IMR-90 (cell line): ENCODE results near the gene MYORG. TPM values are rescaled to one million over a fixed set of nuclear protein-coding genes. Genes with fewer than 3 reads are reported as not detected.

Source experiments
- ATAC-seq: fragments of 200-7000 bp; cut with Tn5 transposase; 2 replicates; pipeline ENCODE4 v1.9.1; 2020; ENCODE audit warnings: low read depth, mild to moderate bottlenecking, moderate library complexity
- BruUV-seq: library from RNA; stranded (reverse); fragments of 400-500 nt; replicated peaks from 2 replicates; lab custom pipeline; 2021; lab: Mats Ljungman, UMichigan
- CTCF ChIA-PET: fragments of 300-600 bp; formaldehyde crosslinking; extraction: SDS; loops from one replicate; lab custom pipeline; 2021; ENCODE audit warnings: antibody characterized with exemption; lab: Yijun Ruan, JAX
- POLR2A ChIA-PET: fragments of 300-600 bp; sonication (Branson Sonifier 250); formaldehyde crosslinking; loops from one replicate; lab custom pipeline; 2022; ENCODE audit warnings: antibody characterized with exemption; ENCODE audit not compliant: unreplicated experiment; lab: Charles Lee
- DNase-seq: peaks from one replicate; pipeline ENCODE4 v3.0.0; 2013
- H2AFZ ChIP-seq: replicated peaks from 2 replicates; pipeline ENCODE3; 2013; ENCODE audit warnings: low read length, mild to moderate bottlenecking; ENCODE audit not compliant: poor library complexity
- H2AK5ac ChIP-seq: 2 replicates; pipeline ENCODE4 v1.6.1; 2013; ENCODE audit warnings: low read depth, low read length, inconsistent platforms
- H2AK9ac ChIP-seq: replicated peaks from 2 replicates; pipeline ENCODE3; 2013; ENCODE audit warnings: mild to moderate bottlenecking, low read depth, low read length, moderate library complexity; ENCODE audit not compliant: poor library complexity
- H2BK120ac ChIP-seq: 2 replicates; pipeline ENCODE4 v1.6.1; 2013; ENCODE audit warnings: low read depth, low read length, inconsistent platforms
- H2BK15ac ChIP-seq: 3 replicates; pipeline ENCODE4 v1.6.1; 2013; ENCODE audit warnings: low read depth, low read length, inconsistent platforms
- H2BK20ac ChIP-seq: 2 replicates; pipeline ENCODE4 v1.6.1; 2013; ENCODE audit warnings: low read depth, mild to moderate bottlenecking, inconsistent platforms, low read length, moderate library complexity
- H2BK5ac ChIP-seq: 2 replicates; pipeline ENCODE4 v1.6.1; 2013; ENCODE audit warnings: mild to moderate bottlenecking, low read depth, low read length, inconsistent platforms; ENCODE audit not compliant: poor library complexity, severe bottlenecking
- H3K14ac ChIP-seq: replicated peaks from 2 replicates; pipeline ENCODE4 v1.6.1; 2013; ENCODE audit warnings: low read depth, low read length, inconsistent platforms
- H3K18ac ChIP-seq: 2 replicates; pipeline ENCODE4 v1.6.1; 2013; ENCODE audit warnings: low read depth, low read length, control low read depth
- H3K23ac ChIP-seq: 2 replicates; pipeline ENCODE4 v1.6.1; 2013; ENCODE audit warnings: low read depth, low read length, inconsistent platforms
- H3K27ac ChIP-seq: 2 replicates; pipeline ENCODE4 v1.5.1; 2013; ENCODE audit warnings: mild to moderate bottlenecking, control low read depth, low read length; ENCODE audit not compliant: insufficient read depth
- H3K27me3 ChIP-seq: 2 replicates; pipeline ENCODE4 v1.6.1; 2013; ENCODE audit warnings: low read length; ENCODE audit not compliant: control insufficient read depth, insufficient read depth
- H3K36me3 ChIP-seq: 2 replicates; pipeline ENCODE4 v1.6.1; 2013; ENCODE audit warnings: low read length, mixed read lengths; ENCODE audit not compliant: control insufficient read depth, insufficient read depth
- H3K4ac ChIP-seq: 2 replicates; pipeline ENCODE4 v1.6.1; 2013; ENCODE audit warnings: low read depth, low read length, inconsistent platforms
- H3K4me1 ChIP-seq: 2 replicates; pipeline ENCODE4 v1.6.1; 2013; ENCODE audit warnings: low read length, mixed read lengths; ENCODE audit not compliant: control insufficient read depth, insufficient read depth
- H3K4me2 ChIP-seq: 2 replicates; pipeline ENCODE4 v1.6.1; 2013; ENCODE audit warnings: low read depth, mild to moderate bottlenecking, control low read depth, low read length, moderate library complexity
- H3K4me3 ChIP-seq: 2 replicates; pipeline ENCODE4 v1.5.1; 2013; ENCODE audit warnings: low read depth, mild to moderate bottlenecking, control low read depth, low read length, moderate library complexity; ENCODE audit not compliant: insufficient read depth
- H3K56ac ChIP-seq: 2 replicates; pipeline ENCODE4 v1.6.1; 2013; ENCODE audit warnings: low read length, inconsistent platforms; ENCODE audit not compliant: insufficient read depth; ENCODE audit errors: extremely low read depth
- H3K79me1 ChIP-seq, 2 experiments: 2 replicates each; pipeline ENCODE4 v1.6.1; 2013; ENCODE audit warnings: low read length in 2 of 2, inconsistent platforms in 1 of 2, low read depth in 1 of 2
- H3K9ac ChIP-seq: 2 replicates; pipeline ENCODE4 v1.6.1; 2013; ENCODE audit warnings: low read depth, low read length, control low read depth
- H3K9me1 ChIP-seq: 2 replicates; pipeline ENCODE4 v1.6.1; 2013; ENCODE audit warnings: low read length, inconsistent platforms; ENCODE audit not compliant: insufficient read depth
- H3K9me3 ChIP-seq: 2 replicates; pipeline ENCODE4 v1.6.1; 2013; ENCODE audit warnings: low read length; ENCODE audit not compliant: control insufficient read depth, insufficient read depth
- H4K20me1 ChIP-seq: 2 replicates; pipeline ENCODE4 v1.6.1; 2013; ENCODE audit warnings: low read length, inconsistent platforms; ENCODE audit not compliant: insufficient read depth
- H4K5ac ChIP-seq: 2 replicates; pipeline ENCODE4 v1.6.1; 2013; ENCODE audit warnings: mild to moderate bottlenecking, low read depth, low read length, control low read depth
- H4K8ac ChIP-seq, 2 experiments: 2 replicates each; pipeline ENCODE4 v1.6.1; 2013; ENCODE audit warnings: low read depth in 2 of 2, low read length in 2 of 2, control low read depth in 1 of 2, inconsistent platforms in 1 of 2
- H4K91ac ChIP-seq: 2 replicates; pipeline ENCODE4 v1.6.1; 2013; ENCODE audit warnings: low read depth, low read length, inconsistent platforms; ENCODE audit not compliant: insufficient read depth
- BHLHE40 ChIP-seq: fragments of 150-350 bp; IDR thresholded peaks from 2 replicates; pipeline ENCODE4 v1.6.1; 2016; ENCODE audit warnings: mild to moderate bottlenecking, low read depth, low read length
- CEBPB ChIP-seq: IDR thresholded peaks from 2 replicates; pipeline ENCODE4 v1.6.1; 2012; ENCODE audit warnings: low read depth, low read length, improper control_type of control experiment
- CHD1 ChIP-seq: IDR thresholded peaks from 2 replicates; pipeline ENCODE4 v1.6.1; 2012; ENCODE audit warnings: low read depth, low read length, improper control_type of control experiment
- FOS ChIP-seq: fragments of 150-350 bp; IDR thresholded peaks from 2 replicates; pipeline ENCODE4 v1.6.1; 2016; ENCODE audit warnings: low read depth, low read length
- MAFK ChIP-seq: IDR thresholded peaks from 2 replicates; pipeline ENCODE4 v1.6.1; 2012; ENCODE audit warnings: low read depth, low read length, improper control_type of control experiment
- MAZ ChIP-seq: IDR thresholded peaks from 2 replicates; pipeline ENCODE4 v1.6.1; 2012; ENCODE audit warnings: low read depth, mild to moderate bottlenecking, low read length, improper control_type of control experiment, moderate library complexity, borderline replicate concordance
- MXI1 ChIP-seq: IDR thresholded peaks from 2 replicates; pipeline ENCODE4 v1.6.1; 2012; ENCODE audit warnings: low read depth, mild to moderate bottlenecking, low read length, moderate library complexity, borderline replicate concordance
- NFE2L2 ChIP-seq: fragments of 150-350 bp; IDR thresholded peaks from 2 replicates; pipeline ENCODE4 v1.6.1; 2016; ENCODE audit warnings: low read depth, mild to moderate bottlenecking, low read length
- POLR2A ChIP-seq: IDR thresholded peaks from 2 replicates; pipeline ENCODE4 v1.6.1; 2012; ENCODE audit warnings: mild to moderate bottlenecking, low read depth, low read length
- RAD21 ChIP-seq: IDR thresholded peaks from 2 replicates; pipeline ENCODE4 v1.6.1; 2012; ENCODE audit warnings: low read length, improper control_type of control experiment
- RCOR1 ChIP-seq: IDR thresholded peaks from 2 replicates; pipeline ENCODE4 v1.6.1; 2012; ENCODE audit warnings: mild to moderate bottlenecking, low read length, improper control_type of control experiment; ENCODE audit not compliant: insufficient replicate concordance
- RFX5 ChIP-seq: IDR thresholded peaks from 2 replicates; pipeline ENCODE4 v1.8.0; 2012; ENCODE audit warnings: low read depth, mild to moderate bottlenecking, low read length, moderate library complexity
- SMC3 ChIP-seq: fragments of 150-350 bp; IDR thresholded peaks from 2 replicates; pipeline ENCODE4 v1.6.1; 2016; ENCODE audit warnings: low read depth, mild to moderate bottlenecking, antibody characterized with exemption, low read length, moderate library complexity
- WGBS, 2 experiments: methylation state at CpG; one replicate each; pipeline versions ENCODE4 v1.1.5 to v1.1.7; 2013; ENCODE audit warnings: missing lambda C conversion rate in 2 of 2; ENCODE audit not compliant: insufficient read length in 1 of 2; ENCODE audit errors: extremely low coverage in 2 of 2; 5-methylcytosine and 5-hydroxymethylcytosine counted together
- dilution Hi-C: fragments of 300-500 bp; cut with HindIII; formaldehyde crosslinking; loops from one replicate; pipeline ENCODE4 v1.14.3; 2018; ENCODE audit warnings: low sequenced_read_pairs; ENCODE audit not compliant: unreplicated experiment
- in situ Hi-C: fragments of 300-500 bp; cut with MboI; formaldehyde crosslinking; loops from 3 replicates; pipeline ENCODE4 v1.14.3; 2019; ENCODE audit warnings: low sequenced_read_pairs, inconsistent platforms, mixed read lengths
- intact Hi-C: fragments of 100-400 bp; cut with micrococcal nuclease; formaldehyde crosslinking; loops from 2 replicates; pipeline ENCODE4 v1.10.0; 2022
- polyA plus RNA-seq, 3 experiments: library from polyadenylated mRNA; depleted of rRNA; stranded (reverse); fragments of >200 nt; gene quantifications; 2 replicates each; pipeline ENCODE4 v1.2.3, GENCODE V29; 2012; ENCODE audit warnings: low replicate concordance in 1 of 3
- total RNA-seq: library from RNA; depleted of rRNA; stranded (reverse); fragments of >200 nt; gene quantifications from 2 replicates; pipeline ENCODE4 v1.2.3, GENCODE V29; 2012
- TF ChIP-seq, protein P1 (sequence below): fragments of 150-350 bp; IDR thresholded peaks from 2 replicates; pipeline ENCODE4 v1.6.1; 2017; ENCODE audit warnings: mild to moderate bottlenecking, antibody characterized with exemption, low read length, low read depth
- TF ChIP-seq, protein P2 (sequence below): fragments of 150-350 bp; IDR thresholded peaks from 2 replicates; pipeline ENCODE4 v1.6.1; 2016; ENCODE audit warnings: low read depth, mild to moderate bottlenecking, low read length, moderate library complexity, borderline replicate concordance
- TF ChIP-seq, protein P3 (sequence below): conservative IDR thresholded peaks from 2 replicates; pipeline ENCODE4 v1.5.1; 2012; ENCODE audit warnings: mild to moderate bottlenecking, low read depth, low read length, improper control_type of control experiment

The MYORG gene
- total and polyA plus RNA-seq, 2 of the 4 experiments (the other 2 are of a cell fraction) = 0.36 to 0.60 TPM

DNA sequence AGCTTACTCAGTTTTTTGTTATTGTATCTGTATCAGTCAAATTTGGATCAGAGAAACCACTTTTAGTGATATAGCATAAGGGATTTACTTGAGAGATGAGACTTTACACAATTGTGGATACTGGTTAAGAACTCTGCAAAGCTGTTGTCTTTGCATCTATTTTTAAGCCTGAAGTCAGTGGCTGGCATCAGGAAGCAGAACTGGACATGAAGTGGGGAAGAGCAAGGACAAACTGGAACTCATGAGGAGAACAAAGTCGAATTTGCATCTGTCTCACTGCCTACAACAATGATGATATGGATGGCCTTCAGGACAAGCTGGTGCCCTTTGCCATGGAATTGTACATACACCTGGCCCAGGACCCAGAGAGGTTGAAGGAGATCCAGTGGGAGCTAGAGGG is 15.8 kb upstream of the MYORG start:
- no peak for ATAC-seq
- no CpG with 5 or more reads among the region's 1 CpG for WGBS, 2 experiments

More for the DNA sequence above, 15.8 kb upstream of the MYORG start:
- POLR2A ChIA-PET = no interaction called here
- no peaks in the 10 kb centered on the region for H3K9me3 ChIP-seq
- no peaks in the 10 kb centered on the region for H3K79me1 ChIP-seq
- BruUV-seq = no TSS peak
- no peak overlapping the region for H3K56ac ChIP-seq
- H4K5ac ChIP-seq = no peak overlapping the region
- dilution Hi-C loops = no loop called here
- no peak overlapping the region for H3K9ac ChIP-seq
- no peak overlapping the region for H3K18ac ChIP-seq
- no peak overlapping the region for H3K27ac ChIP-seq
- intact Hi-C loops = no loop called here
- H4K91ac ChIP-seq = no peak overlapping the region
- H3K4ac ChIP-seq = no peak overlapping the region
- H2BK15ac ChIP-seq = no peak overlapping the region
- H3K4me2 ChIP-seq = no peak overlapping the region
- CTCF ChIA-PET = interaction anchor here (1.3 kb wide), 1 partner anchor 12 kb away, joined by 7 read pairs; no protein-coding TSS in a partner anchor
- H2BK120ac ChIP-seq = no peak overlapping the region
- H3K27me3 ChIP-seq = no peaks in the 10 kb centered on the region
- H4K20me1 ChIP-seq = no peaks in the 10 kb centered on the region
- H2BK5ac ChIP-seq = no peak overlapping the region
- no peak overlapping the region for H2AK5ac ChIP-seq
- H3K4me1 ChIP-seq = no peaks in the 10 kb centered on the region; the same call in 1 of the 2 replicates
- no peak overlapping the region for H3K14ac ChIP-seq
- no peaks in the 10 kb centered on the region for H3K9me1 ChIP-seq
- H2BK20ac ChIP-seq = no peak overlapping the region
- no peak for DNase-seq
- TF ChIP-seq, protein P1, sequence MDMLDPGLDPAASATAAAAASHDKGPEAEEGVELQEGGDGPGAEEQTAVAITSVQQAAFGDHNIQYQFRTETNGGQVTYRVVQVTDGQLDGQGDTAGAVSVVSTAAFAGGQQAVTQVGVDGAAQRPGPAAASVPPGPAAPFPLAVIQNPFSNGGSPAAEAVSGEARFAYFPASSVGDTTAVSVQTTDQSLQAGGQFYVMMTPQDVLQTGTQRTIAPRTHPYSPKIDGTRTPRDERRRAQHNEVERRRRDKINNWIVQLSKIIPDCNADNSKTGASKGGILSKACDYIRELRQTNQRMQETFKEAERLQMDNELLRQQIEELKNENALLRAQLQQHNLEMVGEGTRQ = no peak
- no peak for TF ChIP-seq POLR2A
- TF ChIP-seq RAD21 = no peak
- no peak for TF ChIP-seq BHLHE40
- no peak for TF ChIP-seq CEBPB
- TF ChIP-seq MAFK = no peak
- no peak for TF ChIP-seq FOS
- no peak for TF ChIP-seq MXI1
- TF ChIP-seq SMC3 = no peak
- TF ChIP-seq, protein P2, sequence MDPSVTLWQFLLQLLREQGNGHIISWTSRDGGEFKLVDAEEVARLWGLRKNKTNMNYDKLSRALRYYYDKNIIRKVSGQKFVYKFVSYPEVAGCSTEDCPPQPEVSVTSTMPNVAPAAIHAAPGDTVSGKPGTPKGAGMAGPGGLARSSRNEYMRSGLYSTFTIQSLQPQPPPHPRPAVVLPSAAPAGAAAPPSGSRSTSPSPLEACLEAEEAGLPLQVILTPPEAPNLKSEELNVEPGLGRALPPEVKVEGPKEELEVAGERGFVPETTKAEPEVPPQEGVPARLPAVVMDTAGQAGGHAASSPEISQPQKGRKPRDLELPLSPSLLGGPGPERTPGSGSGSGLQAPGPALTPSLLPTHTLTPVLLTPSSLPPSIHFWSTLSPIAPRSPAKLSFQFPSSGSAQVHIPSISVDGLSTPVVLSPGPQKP = no peak
- TF ChIP-seq CHD1 = no peak
- no peak for TF ChIP-seq MAZ
- no peak for TF ChIP-seq RCOR1
- TF ChIP-seq, protein P3, sequence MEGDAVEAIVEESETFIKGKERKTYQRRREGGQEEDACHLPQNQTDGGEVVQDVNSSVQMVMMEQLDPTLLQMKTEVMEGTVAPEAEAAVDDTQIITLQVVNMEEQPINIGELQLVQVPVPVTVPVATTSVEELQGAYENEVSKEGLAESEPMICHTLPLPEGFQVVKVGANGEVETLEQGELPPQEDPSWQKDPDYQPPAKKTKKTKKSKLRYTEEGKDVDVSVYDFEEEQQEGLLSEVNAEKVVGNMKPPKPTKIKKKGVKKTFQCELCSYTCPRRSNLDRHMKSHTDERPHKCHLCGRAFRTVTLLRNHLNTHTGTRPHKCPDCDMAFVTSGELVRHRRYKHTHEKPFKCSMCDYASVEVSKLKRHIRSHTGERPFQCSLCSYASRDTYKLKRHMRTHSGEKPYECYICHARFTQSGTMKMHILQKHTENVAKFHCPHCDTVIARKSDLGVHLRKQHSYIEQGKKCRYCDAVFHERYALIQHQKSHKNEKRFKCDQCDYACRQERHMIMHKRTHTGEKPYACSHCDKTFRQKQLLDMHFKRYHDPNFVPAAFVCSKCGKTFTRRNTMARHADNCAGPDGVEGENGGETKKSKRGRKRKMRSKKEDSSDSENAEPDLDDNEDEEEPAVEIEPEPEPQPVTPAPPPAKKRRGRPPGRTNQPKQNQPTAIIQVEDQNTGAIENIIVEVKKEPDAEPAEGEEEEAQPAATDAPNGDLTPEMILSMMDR = no peak
- TF ChIP-seq RFX5 = no peak
- no peak for TF ChIP-seq NFE2L2
- H4K8ac ChIP-seq = no peak overlapping the region
- H3K36me3 ChIP-seq = peaks cover 6% of the 10 kb centered on the region
- H2AFZ ChIP-seq = no peak overlapping the region
- no peak overlapping the region for H3K4me3 ChIP-seq
- H2AK9ac ChIP-seq = no peak overlapping the region
- in situ Hi-C loops = no loop called here
- H3K23ac ChIP-seq = no peak overlapping the region
